HepG2 (cell line): ENCODE data around the gene FAM117B. TPM values are rescaled to one million over a fixed set of nuclear protein-coding genes. Genes with fewer than 3 reads are reported as not detected.
A peak's percentile ranks its signal among the peaks of the same experiment; 100 is the strongest.

Experiments
- CEBPZ ChIP-seq: IDR thresholded peaks from 2 replicates; pipeline ENCODE4 v1.6.1; 2012; ENCODE audit warnings: low read length, improper control_type of control experiment
- CTCF ChIP-seq: sonication (generic); formaldehyde crosslinking; IDR thresholded peaks from 2 replicates; pipeline ENCODE4 v1.5.0; 2020; ENCODE audit warnings: mild to moderate bottlenecking, missing genetic modification reagents, moderate library complexity
- ESRRA ChIP-seq: sonication (generic); formaldehyde crosslinking; IDR thresholded peaks from 2 replicates; pipeline ENCODE4 v1.5.1; 2020; ENCODE audit warnings: mild to moderate bottlenecking, low read depth, missing genetic modification reagents
- FIP1L1 ChIP-seq: fragments of 200-400 bp; formaldehyde crosslinking; IDR thresholded peaks from 2 replicates; pipeline ENCODE4 v1.6.1; 2018; ENCODE audit warnings: low read depth, mild to moderate bottlenecking, low read length, moderate library complexity, borderline replicate concordance; ENCODE audit not compliant: insufficient read depth
- HOXA9 ChIP-seq: sonication (generic); formaldehyde crosslinking; IDR thresholded peaks from 2 replicates; pipeline ENCODE4 v1.8.1; 2022; ENCODE audit warnings: missing genetic modification reagents, mild to moderate bottlenecking, moderate library complexity, borderline replicate concordance
- IRF9 ChIP-seq: sonication (generic); formaldehyde crosslinking; IDR thresholded peaks from 2 replicates; pipeline ENCODE4 v1.8.0; 2022; ENCODE audit warnings: missing genetic modification reagents, mild to moderate bottlenecking, borderline replicate concordance
- JUND ChIP-seq: sonication (generic); formaldehyde crosslinking; IDR thresholded peaks from 2 replicates; pipeline ENCODE4 v1.8.0; 2022; ENCODE audit warnings: mild to moderate bottlenecking, missing genetic modification reagents
- NR0B2 ChIP-seq: sonication (generic); formaldehyde crosslinking; IDR thresholded peaks from 2 replicates; pipeline ENCODE4 v1.4.0; 2020; ENCODE audit warnings: mild to moderate bottlenecking, missing genetic modification reagents
- PBX3 ChIP-seq: sonication (generic); formaldehyde crosslinking; IDR thresholded peaks from 2 replicates; pipeline ENCODE4 v1.8.1; 2023; ENCODE audit warnings: missing genetic modification reagents, inconsistent platforms, borderline replicate concordance
- POGZ ChIP-seq: sonication (generic); formaldehyde crosslinking; IDR thresholded peaks from 2 replicates; pipeline ENCODE4 v1.4.0; 2020; ENCODE audit warnings: mild to moderate bottlenecking, missing genetic modification reagents
- TFDP2 ChIP-seq: sonication (generic); formaldehyde crosslinking; IDR thresholded peaks from 2 replicates; pipeline ENCODE4 v1.4.0; 2020; ENCODE audit warnings: missing genetic modification reagents
- TOE1 ChIP-seq: sonication (generic); formaldehyde crosslinking; IDR thresholded peaks from 2 replicates; pipeline ENCODE4 v1.4.0; 2020; ENCODE audit warnings: mild to moderate bottlenecking, missing genetic modification reagents
- ZBTB42 ChIP-seq: sonication (generic); formaldehyde crosslinking; IDR thresholded peaks from 2 replicates; pipeline ENCODE4 v1.5.0; 2020; ENCODE audit warnings: mild to moderate bottlenecking, missing genetic modification reagents
- ZNF253 ChIP-seq: sonication (generic); formaldehyde crosslinking; IDR thresholded peaks from 2 replicates; pipeline ENCODE4 v1.8.0; 2022; ENCODE audit warnings: mild to moderate bottlenecking, missing genetic modification reagents, borderline replicate concordance
- ZNF563 ChIP-seq: sonication (generic); formaldehyde crosslinking; IDR thresholded peaks from 2 replicates; pipeline ENCODE4 v1.8.0; 2022; ENCODE audit warnings: mild to moderate bottlenecking, moderate library complexity, missing genetic modification reagents
- ZNF652 ChIP-seq: IDR thresholded peaks from 2 replicates; pipeline ENCODE4 v1.6.1; 2016; ENCODE audit warnings: low read depth, borderline replicate concordance
- ZNF678 ChIP-seq: sonication (generic); formaldehyde crosslinking; IDR thresholded peaks from 2 replicates; pipeline ENCODE4 v1.4.0; 2020; ENCODE audit warnings: mild to moderate bottlenecking, missing genetic modification reagents
- ZNF775 ChIP-seq: sonication (generic); formaldehyde crosslinking; IDR thresholded peaks from 2 replicates; pipeline ENCODE4 v1.4.0; 2020; ENCODE audit warnings: missing genetic modification reagents, mild to moderate bottlenecking, moderate library complexity, borderline replicate concordance
- polyA plus RNA-seq, 8 experiments: library from polyadenylated mRNA; depleted of rRNA in 3 of 8; stranded (reverse) in 7 of 8; unstranded in 1 of 8; fragments of >200 nt; fragmentation: Illumina TruSeq in 4 of 8; extraction: Trizol in 4 of 8; gene quantifications; 2 replicates each; pipeline versions ENCODE4 v1.2.1 to v1.2.3, GENCODE V29; 2011 to 2016; ENCODE audit warnings: low read depth in 4 of 8, missing spikeins in 1 of 8, mixed read lengths in 1 of 8; ENCODE audit not compliant: insufficient read depth in 1 of 8
- total RNA-seq, 5 experiments: library from RNA; depleted of rRNA; stranded (reverse); fragments of >200 nt; fragmentation: Illumina TruSeq; extraction: Trizol; gene quantifications; 2 replicates each; pipeline ENCODE4 v1.2.3, GENCODE V29; 2016; ENCODE audit warnings: low read depth in 1 of 5

Gene FAM117B
- total and polyA plus RNA-seq, 2 of the 13 experiments (the other 11 are each of a cell fraction or from before 2014, with no cell fraction given) = 5.8 to 11.0 TPM

- TF ChIP-seq IRF9 (CRISPR knock-in tag) (peak; percentile 91), ZNF678 (no peak), ZNF563 (CRISPR knock-in tag) (peak; percentile 84), FIP1L1 (peak; percentile 78; the same call in 1 of the 2 replicates), TFDP2 (CRISPR knock-in tag) (peak; percentile 89), CEBPZ (no peak), PBX3 (CRISPR knock-in tag) (no peak), ESRRA (CRISPR knock-in tag) (no peak), ZNF253 (CRISPR knock-in tag) (peak; percentile 12; the same call in 1 of the 2 replicates), ZBTB42 (CRISPR knock-in tag) (0 out of 2 replicates have a peak, but pooled peaks have one; percentile 37), ZNF775 (CRISPR knock-in tag) (no peak; the same call in 1 of the 2 replicates), JUND (no peak), NR0B2 (CRISPR knock-in tag) (peak; percentile 58; the same call in 1 of the 2 replicates), ZNF652 (CRISPR knock-in tag) (no peak), CTCF (CRISPR knock-in tag) (peak; percentile 46), POGZ (CRISPR knock-in tag) (peak; percentile 91), HOXA9 (no peak), TOE1 (CRISPR knock-in tag) (no peak)
These were observed at the start of gene FAM117B (continued) for GRCh38 chr2:202634556-202635427.
